ENCODE results near the gene ZMYND10.

The ZMYND10 gene

GRCh38 chr3:50371133-50371685 lies 25.7 kb upstream of the ZMYND10 start:
- in situ Hi-C loops (cut with MboI; ENCODE audit: low sequenced_read_pairs) = loop anchor here (25.0 kb wide), 1 partner anchor 166 kb away; no protein-coding TSS in a partner anchor

GRCh38 chr3:50370594-50370993 lies 25.1 kb upstream of the ZMYND10 start:
- in situ Hi-C loops (cut with MboI; ENCODE audit: low sequenced_read_pairs) = loop anchor here (25.0 kb wide), 1 partner anchor 167 kb away; no protein-coding TSS in a partner anchor

GRCh38 chr3:50369012-50369670 lies 23.6 kb upstream of the ZMYND10 start:
- in situ Hi-C loops (cut with MboI; ENCODE audit: low sequenced_read_pairs) = loop anchor here (25.0 kb wide), 1 partner anchor 168 kb away; no protein-coding TSS in a partner anchor

GRCh38 chr3:50365842-50366220 lies 20.3 kb upstream of the ZMYND10 start:
- in situ Hi-C loops (cut with MboI; ENCODE audit: low sequenced_read_pairs) = loop anchor here (25.0 kb wide), 1 partner anchor 171 kb away; no protein-coding TSS in a partner anchor

GRCh38 chr3:50365080-50365841 lies 19.7 kb upstream of the ZMYND10 start:
- in situ Hi-C loops (cut with MboI; ENCODE audit: low sequenced_read_pairs) = loop anchor here (25.0 kb wide), 1 partner anchor 172 kb away; no protein-coding TSS in a partner anchor

- in situ Hi-C loops (cut with MboI; ENCODE audit: low sequenced_read_pairs) = loop anchor here (25.0 kb wide), 1 partner anchor 173 kb away; no protein-coding TSS in a partner anchor
Observed at GRCh38 chr3:50364573-50365079, 19.1 kb upstream of the ZMYND10 start.

- in situ Hi-C loops (cut with MboI; ENCODE audit: low sequenced_read_pairs) = loop anchor here (25.0 kb wide), 1 partner anchor 178 kb away; no protein-coding TSS in a partner anchor
Observed at GRCh38 chr3:50359760-50360110, 14.2 kb upstream of the ZMYND10 start.

GRCh38 chr3:50358911-50359759 lies 13.6 kb upstream of the ZMYND10 start, which contains the start of gene TMEM115:
TMEM115 (minus strand) TSS chr3:50359521; CDS start chr3:50359063, 458 bp downstream.
- in situ Hi-C loops (cut with MboI; ENCODE audit: low sequenced_read_pairs) = loop anchor here (25.0 kb wide), 1 partner anchor 178 kb away; no protein-coding TSS in a partner anchor

GRCh38 chr3:50358355-50358910 lies 12.9 kb upstream of the ZMYND10 start:
- in situ Hi-C loops (cut with MboI; ENCODE audit: low sequenced_read_pairs) = loop anchor here (25.0 kb wide), 1 partner anchor 179 kb away; no protein-coding TSS in a partner anchor

GRCh38 chr3:50357481-50357880 lies 11.9 kb upstream of the ZMYND10 start:
- in situ Hi-C loops (cut with MboI; ENCODE audit: low sequenced_read_pairs) = loop anchor here (25.0 kb wide), 1 partner anchor 180 kb away; no protein-coding TSS in a partner anchor

- in situ Hi-C loops (cut with MboI; ENCODE audit: low sequenced_read_pairs) = loop anchor here (25.0 kb wide), 1 partner anchor 181 kb away; no protein-coding TSS in a partner anchor
Observed at GRCh38 chr3:50356553-50356952, 11.0 kb upstream of the ZMYND10 start.

GRCh38 chr3:50355829-50356552 lies 10.5 kb upstream of the ZMYND10 start:
- in situ Hi-C loops (cut with MboI; ENCODE audit: low sequenced_read_pairs) = loop anchor here (25.0 kb wide), 1 partner anchor 181 kb away; no protein-coding TSS in a partner anchor

GRCh38 chr3:50354850-50355249 lies 9.3 kb upstream of the ZMYND10 start:
- in situ Hi-C loops (cut with MboI; ENCODE audit: low sequenced_read_pairs) = loop anchor here (25.0 kb wide), 1 partner anchor 182 kb away; no protein-coding TSS in a partner anchor

- in situ Hi-C loops (cut with MboI; ENCODE audit: low sequenced_read_pairs) = loop anchor here (25.0 kb wide), 1 partner anchor 183 kb away; no protein-coding TSS in a partner anchor
Observed at GRCh38 chr3:50354186-50354764, 8.7 kb upstream of the ZMYND10 start.

GRCh38 chr3:50353245-50354004 lies 7.9 kb upstream of the ZMYND10 start:
- in situ Hi-C loops (cut with MboI; ENCODE audit: low sequenced_read_pairs) = loop anchor here (25.0 kb wide), 1 partner anchor 184 kb away; no protein-coding TSS in a partner anchor

GRCh38 chr3:50352781-50353180 lies 7.2 kb upstream of the ZMYND10 start:
- in situ Hi-C loops (cut with MboI; ENCODE audit: low sequenced_read_pairs) = loop anchor here (25.0 kb wide), 1 partner anchor 185 kb away; no protein-coding TSS in a partner anchor

- in situ Hi-C loops (cut with MboI; ENCODE audit: low sequenced_read_pairs) = loop anchor here (25.0 kb wide), 1 partner anchor 186 kb away; no protein-coding TSS in a partner anchor
Observed at GRCh38 chr3:50351323-50351697, 5.8 kb upstream of the ZMYND10 start.
